GM12874 (cell line): Measurements from ENCODE around the gene MYD88.

Source experiments
- CTCF ChIP-seq: IDR thresholded peaks from 2 replicates; pipeline ENCODE4 v1.5.1; 2011; ENCODE audit warnings: low read depth, mild to moderate bottlenecking, control low read depth, low read length, moderate library complexity; ENCODE audit not compliant: insufficient read depth

Gene MYD88

GRCh38 chr3:38167591-38167990 is 29.1 kb downstream of the MYD88 start:
- TF ChIP-seq CTCF = no peak

GRCh38 chr3:38168151-38169026 is 29.9 kb downstream of the MYD88 start:
- no peak for TF ChIP-seq CTCF

GRCh38 chr3:38169027-38169317 is 30.5 kb downstream of the MYD88 start:
- TF ChIP-seq CTCF = no peak

- TF ChIP-seq CTCF = no peak
Measured at GRCh38 chr3:38170722-38171121, 32.3 kb downstream of the MYD88 start.

GRCh38 chr3:38171622-38172021 is 33.2 kb downstream of the MYD88 start:
- TF ChIP-seq CTCF = no peak

- TF ChIP-seq CTCF = no peak
Measured at GRCh38 chr3:38173834-38174418, 35.5 kb downstream of the MYD88 start.

GRCh38 chr3:38177181-38177580 is 38.7 kb downstream of the MYD88 start:
- no peak for TF ChIP-seq CTCF
